GM18868 (cell line): Measurements from ENCODE around the gene ZFYVE1.
A peak's percentile ranks its signal among the peaks of the same experiment; 100 is the strongest.
"Not testable (repeated sequence)": the region's sequence is repeated elsewhere in the genome, so short reads cannot be mapped to it uniquely, and the experiment has no call there.

ENCODE experiments used
- ATAC-seq: cut with Tn5 transposase; IDR thresholded peaks from one replicate; pipeline ENCODE4 v1.9.1; 2021; ENCODE audit warnings: mild to moderate bottlenecking, moderate library complexity; ENCODE audit not compliant: unreplicated experiment

The ZFYVE1 gene

GRCh38 chr14:73026845-73027542 is at the start of gene ZFYVE1:
ZFYVE1 (minus strand) TSS chr14:73027106; CDS start chr14:73024508, 2,598 bp downstream.
- peak; percentile 96 for ATAC-seq

- ATAC-seq: no peak
These were observed 42.7 kb upstream of the ZFYVE1 start for GRCh38 chr14:73069585-73069984.

GRCh38 chr14:73058922-73059673 is 32.2 kb upstream of the ZFYVE1 start:
- no peak for ATAC-seq

GRCh38 chr14:73058224-73058921 is 31.5 kb upstream of the ZFYVE1 start, which contains the start of gene RBM25:
RBM25 (plus strand) TSS chr14:73058534; CDS start chr14:73071642, 13,108 bp downstream.
- ATAC-seq: peak; percentile 97

- no peak for ATAC-seq
These were observed 31.0 kb upstream of the ZFYVE1 start for GRCh38 chr14:73057944-73058223.

- no peak for ATAC-seq
These were observed 28.3 kb upstream of the ZFYVE1 start for GRCh38 chr14:73055251-73055650.

GRCh38 chr14:73049428-73049827 is 22.5 kb upstream of the ZFYVE1 start:
- no peak for ATAC-seq

GRCh38 chr14:73047808-73048207 is 20.9 kb upstream of the ZFYVE1 start:
- no peak for ATAC-seq

GRCh38 chr14:73036706-73037450 is 10.0 kb upstream of the ZFYVE1 start:
- ATAC-seq: not testable (repeated sequence)

- ATAC-seq: no peak
These were observed 1.1 kb upstream of the ZFYVE1 start for GRCh38 chr14:73027984-73028383.

GRCh38 chr14:73027546-73027945 is 640 bp upstream of the ZFYVE1 start:
- no peak for ATAC-seq

GRCh38 chr14:73026243-73026844 is 562 bp downstream of the ZFYVE1 start:
- ATAC-seq: no peak

GRCh38 chr14:73025544-73025943 is 1.4 kb downstream of the ZFYVE1 start:
- no peak for ATAC-seq

- ATAC-seq: no peak
These were observed 4.9 kb downstream of the ZFYVE1 start for GRCh38 chr14:73022051-73022450.

- ATAC-seq: not testable (repeated sequence)
These were observed 10.9 kb downstream of the ZFYVE1 start for GRCh38 chr14:73016011-73016410.

- ATAC-seq: not testable (repeated sequence)
These were observed 11.4 kb downstream of the ZFYVE1 start for GRCh38 chr14:73015552-73015951.

GRCh38 chr14:73014105-73014504 is 12.8 kb downstream of the ZFYVE1 start:
- peak; percentile 94 for ATAC-seq

GRCh38 chr14:73011189-73011588 is 15.7 kb downstream of the ZFYVE1 start:
- not testable (repeated sequence) for ATAC-seq

GRCh38 chr14:73008501-73008900 is 18.4 kb downstream of the ZFYVE1 start:
- ATAC-seq: no peak

GRCh38 chr14:73007835-73008234 is 19.1 kb downstream of the ZFYVE1 start:
- ATAC-seq: no peak

- ATAC-seq: not testable (repeated sequence)
These were observed 22.3 kb downstream of the ZFYVE1 start for GRCh38 chr14:73004641-73005040.
